Measurements from ENCODE around the gene FNDC3B. TPM values are rescaled to one million over a fixed set of nuclear protein-coding genes. Genes with fewer than 3 reads are reported as not detected.

Gene FNDC3B
- total RNA-seq, 1 donor from 2014 or later, result 68.5 TPM

DNA sequence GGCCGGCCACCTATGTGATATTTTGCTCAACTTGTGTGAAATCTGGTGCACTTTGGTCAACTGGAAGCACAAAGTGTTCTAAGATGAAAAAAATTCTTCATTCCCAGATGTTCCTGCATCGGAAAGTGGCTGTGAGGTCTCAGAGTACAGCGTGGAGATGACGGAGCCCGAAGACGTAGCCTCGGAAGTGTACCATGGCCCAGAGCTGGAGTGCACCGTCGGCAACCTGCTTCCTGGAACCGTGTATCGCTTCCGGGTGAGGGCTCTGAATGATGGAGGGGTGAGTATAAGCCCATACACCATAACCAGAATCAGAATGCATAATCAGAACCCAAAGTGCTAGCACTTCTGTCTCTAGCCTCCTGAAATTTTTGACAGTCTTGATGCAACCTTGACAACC, 304.6 kb downstream of the FNDC3B start:
- intact Hi-C loops (cut with DNase I), result loop anchor here (5.0 to 10.0 kb wide), 2 partner anchors 699 to 1042 kb away; no protein-coding TSS in a partner anchor
- Histone ChIP-seq H3K27me3 (no peaks in the 10 kb centered on the region), H3K4me3 (no peak overlapping the region), H3K4me1 (no peaks in the 10 kb centered on the region), H3K27ac (no peak overlapping the region), H3K9me3 (no peaks in the 10 kb centered on the region), H3K36me3 (peaks cover 0 to 58% of the 10 kb centered on the region in 2 donors)
- DNase-seq (ENCODE audit: extremely low spot score in 2 of 2), result no peak
- TF ChIP-seq, protein P1, sequence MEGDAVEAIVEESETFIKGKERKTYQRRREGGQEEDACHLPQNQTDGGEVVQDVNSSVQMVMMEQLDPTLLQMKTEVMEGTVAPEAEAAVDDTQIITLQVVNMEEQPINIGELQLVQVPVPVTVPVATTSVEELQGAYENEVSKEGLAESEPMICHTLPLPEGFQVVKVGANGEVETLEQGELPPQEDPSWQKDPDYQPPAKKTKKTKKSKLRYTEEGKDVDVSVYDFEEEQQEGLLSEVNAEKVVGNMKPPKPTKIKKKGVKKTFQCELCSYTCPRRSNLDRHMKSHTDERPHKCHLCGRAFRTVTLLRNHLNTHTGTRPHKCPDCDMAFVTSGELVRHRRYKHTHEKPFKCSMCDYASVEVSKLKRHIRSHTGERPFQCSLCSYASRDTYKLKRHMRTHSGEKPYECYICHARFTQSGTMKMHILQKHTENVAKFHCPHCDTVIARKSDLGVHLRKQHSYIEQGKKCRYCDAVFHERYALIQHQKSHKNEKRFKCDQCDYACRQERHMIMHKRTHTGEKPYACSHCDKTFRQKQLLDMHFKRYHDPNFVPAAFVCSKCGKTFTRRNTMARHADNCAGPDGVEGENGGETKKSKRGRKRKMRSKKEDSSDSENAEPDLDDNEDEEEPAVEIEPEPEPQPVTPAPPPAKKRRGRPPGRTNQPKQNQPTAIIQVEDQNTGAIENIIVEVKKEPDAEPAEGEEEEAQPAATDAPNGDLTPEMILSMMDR (IDR thresholded peaks at IDR 0.05), result no peak
- TF ChIP-seq POLR2A (IDR thresholded peaks at IDR 0.05) (no peak), POLR2AphosphoS5 (IDR thresholded peaks at IDR 0.05; ENCODE audit: insufficient read depth in 1 of 2, low read depth in 1 of 2) (no peak)

DNA sequence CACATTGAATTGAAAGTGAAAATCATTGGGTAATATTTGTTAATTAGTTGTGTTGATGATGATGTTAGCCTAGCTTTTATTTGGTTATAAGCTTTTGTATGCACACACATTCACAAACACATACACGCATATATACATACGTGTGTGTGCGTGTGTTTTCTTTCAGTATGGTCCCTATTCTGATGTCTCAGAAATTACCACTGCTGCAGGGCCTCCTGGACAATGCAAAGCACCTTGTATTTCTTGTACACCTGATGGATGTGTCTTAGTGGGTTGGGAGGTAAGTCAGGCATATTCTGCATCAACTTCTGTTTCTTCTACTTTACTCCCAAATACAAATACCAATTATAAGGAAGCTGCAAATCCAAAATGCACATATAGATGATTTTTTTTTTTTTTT, 306.8 kb downstream of the FNDC3B start:
- H3K4me1 ChIP-seq, result no peaks in the 10 kb centered on the region
- H3K9me3 ChIP-seq, result no peaks in the 10 kb centered on the region
- H3K36me3 ChIP-seq, result peaks cover 0 to 60% of the 10 kb centered on the region in 2 donors
- H3K27ac ChIP-seq, result no peak overlapping the region
- H3K4me3 ChIP-seq, result no peak overlapping the region
- intact Hi-C loops (cut with DNase I), result loop anchor here (10.0 kb wide), 1 partner anchor 701 kb away; no protein-coding TSS in a partner anchor
- TF ChIP-seq, protein P1 (IDR thresholded peaks at IDR 0.05), result no peak
- TF ChIP-seq POLR2A (IDR thresholded peaks at IDR 0.05) (no peak), POLR2AphosphoS5 (IDR thresholded peaks at IDR 0.05; ENCODE audit: insufficient read depth in 1 of 2, low read depth in 1 of 2) (no peak)
- DNase-seq (ENCODE audit: extremely low spot score in 2 of 2), result no peak
- H3K27me3 ChIP-seq, result no peaks in the 10 kb centered on the region

DNA sequence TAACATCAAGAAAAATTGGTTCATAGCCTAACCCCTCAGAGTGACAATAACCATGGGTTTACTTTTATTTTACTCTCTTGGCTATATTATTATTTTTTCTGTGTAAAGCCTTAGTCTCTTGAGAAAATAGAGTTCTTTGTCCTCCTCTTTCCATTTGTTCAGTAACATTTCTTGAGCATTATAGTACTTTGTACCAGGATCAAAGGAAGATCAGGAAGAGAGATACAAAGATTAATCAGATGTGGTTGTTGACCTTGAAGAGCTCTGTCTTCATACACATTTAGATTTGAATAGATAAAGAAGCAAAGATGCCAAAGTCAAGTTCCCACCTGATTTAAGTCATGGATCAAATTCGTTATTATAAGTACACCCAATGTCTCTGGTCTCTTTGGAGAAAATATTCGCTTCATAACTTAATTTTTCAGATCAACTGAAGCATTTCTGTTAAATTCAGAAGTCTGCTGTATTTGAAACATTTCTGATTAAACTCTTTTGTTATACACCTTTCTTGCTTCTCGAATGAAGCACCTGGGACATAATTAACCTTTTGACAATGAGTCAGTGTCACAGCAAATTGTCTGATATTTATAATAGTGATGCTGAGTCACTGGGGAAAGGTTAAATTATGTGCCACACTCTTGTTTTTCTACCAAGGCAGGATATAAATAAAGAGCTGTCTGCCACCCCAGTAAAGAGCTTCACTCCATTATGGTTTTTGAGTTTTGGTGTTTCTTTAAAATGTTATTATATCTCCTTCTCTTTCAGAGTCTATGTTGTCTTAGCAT, 308.7 kb downstream of the FNDC3B start:
- TF ChIP-seq POLR2AphosphoS5 (IDR thresholded peaks at IDR 0.05; ENCODE audit: insufficient read depth in 1 of 2, low read depth in 1 of 2), result no peak
- TF ChIP-seq, protein P1 (IDR thresholded peaks at IDR 0.05), result no peak
- no peak for TF ChIP-seq POLR2A (IDR thresholded peaks at IDR 0.05)
- H3K4me3 ChIP-seq, result no peak overlapping the region
- peaks cover 0 to 54% of the 10 kb centered on the region in 2 donors for H3K36me3 ChIP-seq
- no peaks in the 10 kb centered on the region for H3K27me3 ChIP-seq
- no peak for DNase-seq (ENCODE audit: extremely low spot score in 2 of 2)
- no peaks in the 10 kb centered on the region for H3K9me3 ChIP-seq
- H3K27ac ChIP-seq, result no peak overlapping the region
- intact Hi-C loops (cut with DNase I), result loop anchor here (10.0 kb wide), 1 partner anchor 703 kb away; no protein-coding TSS in a partner anchor
- H3K4me1 ChIP-seq, result no peaks in the 10 kb centered on the region

DNA sequence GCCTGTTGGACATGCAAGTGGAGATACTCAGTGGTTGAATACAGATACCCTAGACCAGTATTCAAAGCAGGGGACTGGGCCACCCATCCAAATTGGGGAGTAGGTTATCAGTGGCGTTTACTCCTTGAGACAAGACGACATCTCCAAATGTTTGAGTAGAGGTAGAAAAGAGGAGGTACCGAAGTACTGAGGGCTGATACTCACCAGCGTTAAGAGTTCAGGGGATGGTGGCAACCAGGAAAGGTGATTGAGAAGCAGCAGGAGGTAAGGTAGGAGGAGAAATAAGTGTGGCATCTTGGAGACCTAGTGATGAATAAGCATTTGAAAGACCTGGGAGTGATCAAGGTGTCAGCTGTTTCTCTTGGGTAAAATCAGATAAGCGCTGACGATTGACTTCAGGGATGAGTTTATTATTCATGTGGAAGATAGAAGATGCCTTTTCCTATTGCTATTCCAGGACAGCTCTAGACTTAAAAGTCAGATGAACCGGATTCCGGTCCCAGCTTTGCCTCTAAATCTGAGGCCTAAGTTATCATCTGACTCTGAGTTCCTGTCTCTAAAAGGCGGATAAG, 312.6 kb downstream of the FNDC3B start:
- Histone ChIP-seq H3K36me3 (peaks cover 0 to 30% of the 10 kb centered on the region in 2 donors), H3K27me3 (no peaks in the 10 kb centered on the region), H3K9me3 (no peaks in the 10 kb centered on the region), H3K4me3 (no peak overlapping the region), H3K4me1 (peaks cover 20% of the 10 kb centered on the region), H3K27ac (no peak overlapping the region)
- TF ChIP-seq POLR2AphosphoS5 (IDR thresholded peaks at IDR 0.05; ENCODE audit: insufficient read depth in 1 of 2, low read depth in 1 of 2), result no peak
- TF ChIP-seq, protein P1 (IDR thresholded peaks at IDR 0.05), result no peak
- TF ChIP-seq POLR2A (IDR thresholded peaks at IDR 0.05), result no peak
- DNase-seq (ENCODE audit: extremely low spot score in 2 of 2), result no peak
- intact Hi-C loops (cut with DNase I), result no loop called here

DNA sequence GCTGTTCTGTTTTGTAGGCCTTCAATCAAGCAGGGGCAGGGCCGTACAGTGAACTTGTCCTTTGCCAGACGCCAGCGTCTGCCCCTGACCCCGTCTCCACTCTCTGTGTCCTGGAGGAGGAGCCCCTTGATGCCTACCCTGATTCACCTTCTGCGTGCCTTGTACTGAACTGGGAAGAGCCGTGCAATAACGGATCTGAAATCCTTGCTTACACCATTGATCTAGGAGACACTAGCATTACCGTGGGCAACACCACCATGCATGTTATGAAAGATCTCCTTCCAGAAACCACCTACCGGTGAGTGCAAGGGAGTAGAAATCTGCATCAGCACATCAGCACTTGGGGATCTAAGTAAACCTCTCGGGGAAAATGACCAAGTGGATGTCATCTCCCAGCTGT, 313.4 kb downstream of the FNDC3B start:
- Histone ChIP-seq H3K27me3 (no peaks in the 10 kb centered on the region), H3K9me3 (no peaks in the 10 kb centered on the region), H3K4me3 (no peak overlapping the region), H3K4me1 (peaks cover 23% of the 10 kb centered on the region), H3K27ac (no peak overlapping the region), H3K36me3 (peaks cover 0 to 26% of the 10 kb centered on the region in 2 donors)
- TF ChIP-seq POLR2AphosphoS5 (IDR thresholded peaks at IDR 0.05; ENCODE audit: insufficient read depth in 1 of 2, low read depth in 1 of 2) (no peak), POLR2A (IDR thresholded peaks at IDR 0.05) (no peak)
- TF ChIP-seq, protein P1 (IDR thresholded peaks at IDR 0.05), result no peak
- intact Hi-C loops (cut with DNase I), result no loop called here
- no peak for DNase-seq (ENCODE audit: extremely low spot score in 2 of 2)

All from vagina (tissue), 2 donors.